Activated T-cell treated with anti-CD3 and anti-CD28 coated beads for 4 hours (primary cell): ENCODE data around the gene ACTG2.
"Not testable (repeated sequence)": the region's sequence is repeated elsewhere in the genome, so short reads cannot be mapped to it uniquely, and the experiment has no call there.

Experiments
- DNase-seq: peaks from one replicate; pipeline ENCODE4 v3.0.0-alpha.2; 2020

ACTG2 gene

GRCh38 chr2:73893764-73894474, 1.1 kb downstream of the ACTG2 start:
- DNase-seq = no peak

GRCh38 chr2:73894475-73894850, 1.7 kb downstream of the ACTG2 start:
- no peak for DNase-seq

- no peak for DNase-seq
Measured at GRCh38 chr2:73894877-73895276, 2.1 kb downstream of the ACTG2 start.

GRCh38 chr2:73895473-73895872, 2.7 kb downstream of the ACTG2 start:
- DNase-seq = no peak

GRCh38 chr2:73896362-73897239, 3.8 kb downstream of the ACTG2 start:
- DNase-seq = no peak

GRCh38 chr2:73897240-73897583, 4.4 kb downstream of the ACTG2 start:
- DNase-seq = no peak

GRCh38 chr2:73897934-73898333, 5.1 kb downstream of the ACTG2 start:
- no peak for DNase-seq

- DNase-seq = no peak
Measured at GRCh38 chr2:73899801-73900336, 7.1 kb downstream of the ACTG2 start.

GRCh38 chr2:73901143-73901542, 8.3 kb downstream of the ACTG2 start:
- no peak for DNase-seq

- no peak for DNase-seq
Measured at GRCh38 chr2:73902284-73902683, 9.5 kb downstream of the ACTG2 start.

GRCh38 chr2:73903313-73903712, 10.5 kb downstream of the ACTG2 start:
- no peak for DNase-seq

GRCh38 chr2:73903949-73904613, 11.3 kb downstream of the ACTG2 start:
- not testable (repeated sequence) for DNase-seq

GRCh38 chr2:73904952-73905351, 12.1 kb downstream of the ACTG2 start:
- DNase-seq = no peak

GRCh38 chr2:73906847-73907505, 14.2 kb downstream of the ACTG2 start:
- DNase-seq = no peak

- DNase-seq = peak; percentile 42
Measured at GRCh38 chr2:73907840-73908452, 15.1 kb downstream of the ACTG2 start.

GRCh38 chr2:73908689-73909652, 16.2 kb downstream of the ACTG2 start:
- no peak for DNase-seq

GRCh38 chr2:73910873-73911547, 18.2 kb downstream of the ACTG2 start:
- no peak for DNase-seq

GRCh38 chr2:73911548-73912208, 18.9 kb downstream of the ACTG2 start:
- DNase-seq = no peak

GRCh38 chr2:73913414-73914054, 20.7 kb downstream of the ACTG2 start:
- no peak for DNase-seq

GRCh38 chr2:73914667-73915066, 21.9 kb downstream of the ACTG2 start:
- DNase-seq = no peak
